Stimulated activated CD8-positive, alpha-beta memory T cell treated with anti-CD3 and anti-CD28 coated beads, Interleukin-15, amount 100 ng/mL, for 24 hours (primary cell): ENCODE data around the gene MYH9.
"Not testable (repeated sequence)": the region's sequence is repeated elsewhere in the genome, so short reads cannot be mapped to it uniquely, and the experiment has no call there.

Experiments used
- DNase-seq: peaks from one replicate; pipeline ENCODE4 v3.0.0-alpha.2; 2020; ENCODE audit warnings: low read depth

MYH9 gene

DNA sequence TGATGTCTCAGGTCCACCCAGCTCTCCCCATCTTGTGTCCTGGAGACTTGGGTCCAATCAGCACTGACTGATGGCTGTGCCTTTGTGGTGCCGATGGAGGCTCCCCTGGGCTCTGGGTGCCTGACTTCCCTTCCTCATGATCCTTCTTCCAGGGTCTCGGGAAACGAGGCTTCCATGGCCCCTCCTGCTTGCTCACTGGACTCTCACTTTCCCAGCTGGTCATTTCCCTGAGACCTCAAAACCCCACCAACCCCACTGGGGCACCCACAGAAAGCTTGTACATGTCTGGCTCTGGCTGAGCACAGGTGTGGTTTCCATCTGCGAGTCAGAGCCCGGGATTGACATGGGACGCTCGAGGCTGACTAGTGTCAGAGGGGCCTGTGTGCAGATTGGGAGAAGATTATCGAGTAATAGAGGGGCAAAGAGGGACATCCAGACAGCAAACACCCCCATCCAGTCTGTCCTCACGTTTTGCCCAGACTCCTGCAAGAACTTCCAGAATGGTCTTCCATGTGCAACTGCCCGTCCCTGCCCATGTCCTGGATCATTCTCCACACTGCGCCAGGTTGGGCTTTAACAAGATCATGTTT lies 119.8 kb downstream of the MYH9 start:
- no peak for DNase-seq

GRCh38 chr22:36267058-36267457 lies 120.7 kb downstream of the MYH9 start:
- no peak for DNase-seq

DNA sequence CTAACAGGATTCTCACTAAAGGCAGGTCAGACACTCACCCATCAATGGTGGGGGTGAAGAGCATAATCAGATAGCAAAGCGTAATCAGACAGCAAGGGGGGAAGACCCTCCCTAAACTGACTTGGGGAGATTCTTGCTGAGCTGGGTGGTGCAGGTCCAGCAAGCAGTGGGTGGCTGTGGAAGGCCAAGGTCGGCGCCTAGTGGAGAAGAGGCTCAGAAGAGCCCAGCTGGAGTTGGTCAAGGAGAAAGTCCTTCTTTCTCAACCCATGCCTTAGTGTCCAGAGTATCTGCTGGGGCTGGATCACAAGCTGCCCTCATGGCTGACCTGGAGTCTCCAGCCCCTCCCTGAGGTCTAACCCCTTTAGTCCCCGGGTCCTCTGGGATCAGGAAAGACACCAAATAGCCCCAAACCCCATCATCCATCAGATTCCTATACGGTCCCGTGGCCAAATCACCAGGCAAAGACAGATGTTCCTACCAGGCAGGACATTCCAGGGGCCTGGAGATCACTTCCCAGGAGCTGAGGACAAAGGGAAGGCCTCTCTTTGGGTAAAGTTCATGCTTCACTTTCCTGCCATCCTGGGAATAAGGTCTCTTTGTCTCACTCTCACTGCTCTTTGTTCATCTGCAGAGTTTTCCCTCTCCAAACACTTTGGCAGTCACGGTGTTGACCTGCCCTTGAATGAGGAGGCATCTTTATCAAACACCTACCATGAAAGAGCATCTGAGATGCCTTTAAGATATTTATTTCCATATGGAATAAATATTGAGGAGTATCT lies 123.7 kb downstream of the MYH9 start:
- DNase-seq, result not testable (repeated sequence)

DNA sequence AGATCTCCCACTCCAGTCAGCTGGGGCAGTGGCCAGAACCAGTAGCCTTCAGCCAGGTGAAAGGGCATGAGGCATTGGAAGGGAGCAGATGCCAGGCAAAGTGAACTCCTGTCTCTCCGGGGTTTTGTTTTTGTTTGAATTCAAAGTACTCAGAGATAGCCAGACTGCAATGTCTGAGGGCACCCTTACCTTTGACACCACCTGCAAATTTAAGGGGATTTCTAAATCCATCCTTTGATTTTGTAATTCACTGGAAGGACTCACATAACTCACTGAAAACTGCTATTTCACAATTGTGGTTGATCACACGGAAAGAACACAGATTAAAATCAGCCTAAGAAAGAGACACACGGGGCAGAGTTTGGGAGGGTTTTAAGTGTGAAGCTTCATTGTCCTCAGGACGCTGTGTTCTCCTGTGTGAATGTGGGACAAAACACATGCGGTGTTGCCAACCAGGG lies 124.5 kb downstream of the MYH9 start:
- not testable (repeated sequence) for DNase-seq

- not testable (repeated sequence) for DNase-seq
These were observed 125.5 kb downstream of the MYH9 start for GRCh38 chr22:36262307-36262706.

GRCh38 chr22:36261675-36262074 lies 126.1 kb downstream of the MYH9 start:
- not testable (repeated sequence) for DNase-seq

DNA sequence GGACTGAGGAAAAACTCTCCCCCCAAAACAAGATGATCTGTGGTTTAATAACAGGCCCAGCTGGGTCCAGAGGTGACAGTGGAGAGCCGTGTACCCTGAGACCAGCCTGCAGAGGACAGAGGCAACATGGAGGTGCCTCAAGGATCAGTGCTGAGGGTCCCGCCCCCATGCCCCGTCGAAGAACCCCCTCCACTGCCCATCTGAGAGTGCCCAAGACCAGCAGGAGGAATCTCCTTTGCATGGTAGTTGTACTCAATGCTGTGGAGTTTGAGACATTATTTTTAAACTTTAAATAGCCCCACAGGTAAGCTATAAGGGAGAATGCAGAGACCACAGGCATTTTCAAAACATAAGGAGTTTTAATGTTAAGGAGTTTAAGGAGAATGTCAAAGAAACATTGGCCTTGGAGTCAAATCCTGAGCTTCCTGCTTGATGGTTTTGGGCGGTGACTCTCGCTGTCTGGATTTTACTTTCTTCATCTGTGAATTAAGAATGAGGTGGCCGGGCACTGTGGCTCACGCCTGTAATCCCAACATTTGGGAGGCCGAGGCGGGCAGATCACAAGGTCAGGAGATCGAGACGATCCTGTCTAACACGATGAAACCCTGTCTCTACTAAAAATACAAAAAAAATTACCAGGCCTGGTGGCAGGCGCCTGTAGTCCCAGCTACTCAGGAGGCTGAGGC lies 128.0 kb downstream of the MYH9 start:
- no peak for DNase-seq

DNA sequence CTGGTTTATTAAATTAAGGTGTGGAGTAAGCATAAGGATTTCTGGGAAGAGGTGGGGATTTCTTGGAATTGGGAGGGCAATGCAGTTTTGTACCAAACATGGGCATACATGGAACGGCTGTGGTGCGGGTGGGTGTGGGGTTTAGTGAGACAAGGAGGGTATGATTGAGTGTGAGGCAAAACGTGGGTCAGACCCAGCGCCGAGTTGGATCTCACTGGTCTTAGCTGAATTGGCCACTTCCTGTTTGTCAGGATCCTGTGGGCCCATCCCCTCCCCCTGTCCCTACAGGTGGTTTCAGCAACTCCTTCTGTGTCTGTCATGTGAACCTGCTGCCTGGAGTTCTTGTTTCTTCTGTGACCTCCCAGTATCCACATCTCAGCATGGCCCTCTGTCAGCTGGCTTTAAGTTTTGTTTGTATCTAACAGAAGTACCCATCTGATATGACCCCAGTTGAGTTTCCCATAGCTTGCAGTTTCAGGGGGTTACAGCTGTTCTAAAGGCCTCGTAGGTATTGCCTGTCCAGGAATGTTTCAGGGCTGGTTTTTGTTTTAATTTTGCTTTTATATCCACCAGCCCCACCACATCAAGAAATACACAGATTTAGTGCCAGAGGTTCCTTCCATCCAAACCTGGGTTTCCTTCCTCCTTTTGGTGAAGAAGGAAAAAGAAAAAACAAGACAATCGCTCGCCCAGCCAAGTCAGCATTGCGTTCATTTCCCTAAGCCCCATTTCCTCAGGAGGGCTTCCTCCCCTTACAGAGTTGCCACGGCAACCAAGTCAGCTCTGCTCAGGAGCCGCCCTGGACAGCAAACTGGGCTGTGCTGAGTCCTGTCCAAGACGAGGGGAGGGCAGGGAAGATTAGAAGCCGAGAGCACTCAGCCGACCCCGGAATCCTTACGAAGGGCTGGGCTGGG lies 128.8 kb downstream of the MYH9 start:
- DNase-seq, result no peak

GRCh38 chr22:36257948-36258670 lies 129.7 kb downstream of the MYH9 start:
- no peak for DNase-seq

- DNase-seq, result no peak
These were observed 130.5 kb downstream of the MYH9 start for GRCh38 chr22:36257308-36257707.

DNA sequence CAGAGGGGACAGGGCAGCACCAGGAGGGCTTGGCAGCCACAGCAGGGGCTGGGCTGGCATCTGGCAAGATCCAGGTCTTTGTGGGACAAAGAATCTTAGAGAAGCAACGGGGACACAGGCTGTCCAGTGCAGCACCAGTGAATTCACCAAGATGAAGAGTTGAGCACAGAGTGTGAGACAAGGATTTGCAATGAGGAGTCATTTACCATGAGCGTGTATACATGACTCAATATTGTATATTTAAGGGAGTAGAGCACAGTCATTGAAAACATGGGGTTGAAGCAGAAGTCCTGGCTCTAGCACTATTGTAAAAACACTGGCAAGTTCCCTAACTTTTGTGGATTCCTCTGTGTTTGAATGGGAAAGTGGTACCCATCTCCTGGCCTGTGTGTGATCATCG lies 131.3 kb downstream of the MYH9 start:
- no peak for DNase-seq

GRCh38 chr22:36255572-36255971 lies 132.2 kb downstream of the MYH9 start:
- not testable (repeated sequence) for DNase-seq

DNA sequence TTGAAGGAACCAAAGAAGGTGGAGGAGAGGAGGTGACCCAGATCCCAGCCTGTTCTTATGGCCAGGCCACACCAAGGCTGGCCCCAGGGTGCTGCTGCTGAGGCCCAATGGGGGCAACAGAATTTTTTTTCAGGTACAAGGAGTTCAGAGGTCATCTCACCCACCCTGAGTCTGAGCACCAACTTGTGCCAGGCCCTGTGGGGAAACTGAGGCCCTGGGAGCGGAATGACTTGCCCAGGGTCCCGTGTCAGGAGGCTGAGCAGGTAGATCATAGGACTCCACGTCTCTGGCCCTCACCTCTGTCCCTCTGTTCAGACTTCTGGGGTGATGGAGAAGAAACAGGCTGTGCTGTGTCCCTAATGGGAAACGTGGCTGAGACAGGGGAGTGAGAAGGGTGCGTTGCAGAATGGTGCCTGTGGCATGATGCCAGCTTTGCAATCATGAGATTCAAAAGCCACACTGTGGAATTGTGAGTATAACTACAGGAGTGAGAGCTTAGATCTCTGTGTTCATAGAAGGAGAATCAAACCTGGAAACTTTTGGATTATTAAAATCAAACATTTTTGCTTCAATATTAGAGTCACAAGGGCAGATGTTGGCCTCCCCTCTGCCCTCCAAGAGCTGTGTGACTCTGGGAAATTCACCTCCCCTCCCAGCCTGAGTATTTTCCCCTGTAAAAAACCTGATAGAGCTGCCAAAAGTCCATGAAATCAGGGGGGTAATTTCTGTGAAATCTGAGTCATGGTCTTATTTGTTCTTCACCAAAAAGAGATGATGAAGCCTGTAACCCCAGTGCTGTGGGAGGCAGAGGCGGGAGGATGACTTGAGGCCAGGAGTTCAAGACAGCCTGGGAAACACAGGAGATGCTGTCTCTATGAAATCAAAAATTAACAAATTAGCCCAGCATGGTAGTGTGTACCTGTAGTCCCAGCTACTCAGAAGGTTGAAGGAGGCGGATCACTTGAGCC lies 134.0 kb downstream of the MYH9 start:
- no peak for DNase-seq

- DNase-seq, result no peak
These were observed 134.8 kb downstream of the MYH9 start, which contains the start of gene APOL1 for GRCh38 chr22:36252754-36253522. Gene APOL1, plus strand, starts transcription at chr22:36253133. Its CDS starts 1,823 bp downstream, at chr22:36254956.

GRCh38 chr22:36251979-36252608 lies 135.7 kb downstream of the MYH9 start:
- not testable (repeated sequence) for DNase-seq

GRCh38 chr22:36250292-36250960 lies 137.3 kb downstream of the MYH9 start:
- DNase-seq, result not testable (repeated sequence)

- no peak for DNase-seq
These were observed 138.6 kb downstream of the MYH9 start for GRCh38 chr22:36249160-36249559.

DNA sequence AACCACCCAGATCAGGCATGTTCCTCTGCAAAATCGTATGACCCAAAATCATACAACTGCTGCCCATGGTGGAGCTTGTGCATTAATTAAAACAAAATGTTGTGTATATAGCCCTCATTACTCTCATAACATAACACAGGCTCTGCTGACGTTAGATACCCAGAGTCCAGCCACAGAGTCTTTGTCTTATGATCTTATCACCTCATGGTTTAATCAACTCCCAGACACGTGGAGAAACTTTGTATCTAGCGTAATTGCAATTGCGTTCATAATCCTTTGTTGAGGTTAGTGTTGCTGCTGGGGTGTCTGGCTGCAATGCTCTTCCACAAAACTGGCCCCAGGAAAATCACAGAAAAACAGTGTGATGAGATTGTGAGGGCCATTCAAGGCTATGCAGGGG lies 139.8 kb downstream of the MYH9 start:
- DNase-seq, result no peak
